HL-60/S4 (cell line): ENCODE measurements around the gene EXOC4.
"Not testable (repeated sequence)": the region's sequence is repeated elsewhere in the genome, so short reads cannot be mapped to it uniquely, and the experiment has no call there.

ENCODE experiments used
- in situ Hi-C: fragments of 300-500 bp; cut with MboI; formaldehyde crosslinking; loops from 2 replicates; pipeline ENCODE4 v1.14.3; 2022; ENCODE audit warnings: low sequenced_read_pairs

EXOC4 gene

GRCh38 chr7:133994100-133994499 is 741.2 kb downstream of the EXOC4 start:
- in situ Hi-C loops = not testable (repeated sequence)

GRCh38 chr7:133997463-133997862 is 744.6 kb downstream of the EXOC4 start:
- in situ Hi-C loops = no loop called here

- in situ Hi-C loops = no loop called here
Observed at GRCh38 chr7:133999178-133999577, 746.3 kb downstream of the EXOC4 start.

GRCh38 chr7:134004829-134005505 is 752.1 kb downstream of the EXOC4 start:
- in situ Hi-C loops = no loop called here

GRCh38 chr7:134009314-134010110 is 756.6 kb downstream of the EXOC4 start:
- in situ Hi-C loops = no loop called here

GRCh38 chr7:134013249-134013648 is 760.4 kb downstream of the EXOC4 start:
- in situ Hi-C loops = no loop called here

- in situ Hi-C loops = no loop called here
Observed at GRCh38 chr7:134014935-134015334, 762.1 kb downstream of the EXOC4 start.

GRCh38 chr7:134016223-134016941 is 763.5 kb downstream of the EXOC4 start:
- in situ Hi-C loops = no loop called here

GRCh38 chr7:134016942-134017303 is 764.0 kb downstream of the EXOC4 start:
- in situ Hi-C loops = no loop called here

- in situ Hi-C loops = no loop called here
Observed at GRCh38 chr7:134018306-134018705, 765.4 kb downstream of the EXOC4 start.

- in situ Hi-C loops = no loop called here
Observed at GRCh38 chr7:134019251-134019650, 766.4 kb downstream of the EXOC4 start.

- in situ Hi-C loops = no loop called here
Observed at GRCh38 chr7:134021836-134022235, 769.0 kb downstream of the EXOC4 start.

- in situ Hi-C loops = no loop called here
Observed at GRCh38 chr7:134022286-134022911, 769.5 kb downstream of the EXOC4 start.

- in situ Hi-C loops = no loop called here
Observed at GRCh38 chr7:134024739-134025138, 771.9 kb downstream of the EXOC4 start.

GRCh38 chr7:134028853-134029252 is 776.0 kb downstream of the EXOC4 start:
- in situ Hi-C loops = no loop called here

GRCh38 chr7:134029743-134030142 is 776.9 kb downstream of the EXOC4 start:
- in situ Hi-C loops = no loop called here

- in situ Hi-C loops = no loop called here
Observed at GRCh38 chr7:134030460-134030865, 777.6 kb downstream of the EXOC4 start.

- in situ Hi-C loops = no loop called here
Observed at GRCh38 chr7:134031835-134032617, 779.1 kb downstream of the EXOC4 start.

- in situ Hi-C loops = no loop called here
Observed at GRCh38 chr7:134034652-134035051, 781.8 kb downstream of the EXOC4 start.

GRCh38 chr7:134037991-134038390 is 785.1 kb downstream of the EXOC4 start:
- in situ Hi-C loops = no loop called here

- in situ Hi-C loops = no loop called here
Observed at GRCh38 chr7:134040988-134041387, 788.1 kb downstream of the EXOC4 start.
